Loucy (cell line): ENCODE measurements around the gene OLFM3.

Experiments
- H2AFZ ChIP-seq: fragments of 200-600 bp; sonication (generic); 2 replicates; pipeline ENCODE4 v1.6.0; 2016; ENCODE audit warnings: antibody characterized with exemption, mild to moderate bottlenecking, low read length, moderate library complexity
- H3F3A ChIP-seq: fragments of 200-600 bp; 2 replicates; pipeline ENCODE4 v1.6.0; 2016; ENCODE audit warnings: antibody characterized with exemption, low read depth, mild to moderate bottlenecking
- H3K27me3 ChIP-seq: fragments of 200-600 bp; sonication (generic); 2 replicates; pipeline ENCODE4 v1.6.1; 2014; ENCODE audit warnings: low read length, mild to moderate bottlenecking; ENCODE audit not compliant: insufficient read depth, poor library complexity, severe bottlenecking
- H3K36me3 ChIP-seq: fragments of 200-600 bp; sonication (generic); 2 replicates; pipeline ENCODE4 v1.6.1; 2016; ENCODE audit warnings: low read length; ENCODE audit not compliant: insufficient read depth
- H3K4me1 ChIP-seq: fragments of 200-600 bp; sonication (generic); 2 replicates; pipeline ENCODE4 v1.5.1; 2014; ENCODE audit warnings: low read length, mild to moderate bottlenecking; ENCODE audit not compliant: insufficient read depth, poor library complexity, severe bottlenecking
- H3K4me2 ChIP-seq: fragments of 200-600 bp; sonication (generic); 2 replicates; pipeline ENCODE4 v1.6.0; 2014; ENCODE audit warnings: antibody characterized with exemption, low read length, low read depth, mild to moderate bottlenecking; ENCODE audit not compliant: poor library complexity, severe bottlenecking
- H3K4me3 ChIP-seq: fragments of 200-600 bp; sonication (generic); 2 replicates; pipeline ENCODE4 v1.5.1; 2014; ENCODE audit warnings: low read length, mild to moderate bottlenecking, mixed read lengths; ENCODE audit not compliant: poor library complexity, severe bottlenecking
- H3K79me2 ChIP-seq: fragments of 200-600 bp; sonication (generic); 2 replicates; pipeline ENCODE4 v1.6.1; 2014; ENCODE audit warnings: low read length; ENCODE audit not compliant: insufficient read depth
- H3K9ac ChIP-seq: fragments of 200-600 bp; sonication (generic); 2 replicates; pipeline ENCODE4 v1.6.0; 2014; ENCODE audit warnings: mild to moderate bottlenecking, low read depth, low read length, moderate library complexity; ENCODE audit not compliant: poor library complexity, severe bottlenecking
- H3K9me2 ChIP-seq: fragments of 200-600 bp; sonication (generic); replicated peaks from 2 replicates; pipeline ENCODE4 v1.6.1; 2016; ENCODE audit warnings: low read depth, low read length, mixed read lengths
- H3K9me3 ChIP-seq: fragments of 200-600 bp; sonication (generic); 2 replicates; pipeline ENCODE4 v1.6.1; 2014; ENCODE audit warnings: mild to moderate bottlenecking, antibody characterized with exemption, low read length, low read depth; ENCODE audit not compliant: insufficient read depth
- H4K20me1 ChIP-seq: fragments of 200-600 bp; sonication (generic); 2 replicates; pipeline ENCODE4 v1.6.0; 2014; ENCODE audit warnings: antibody characterized with exemption, low read length, mild to moderate bottlenecking; ENCODE audit not compliant: insufficient read depth, poor library complexity, severe bottlenecking
- CTCF ChIP-seq: fragments of 200-600 bp; sonication (generic); conservative IDR thresholded peaks from 2 replicates; pipeline ENCODE4 v1.5.1; 2014; ENCODE audit warnings: mild to moderate bottlenecking, antibody characterized with exemption, low read length
- EZH2phosphoT487 ChIP-seq: fragments of 200-600 bp; IDR thresholded peaks from 2 replicates; pipeline ENCODE4 v1.6.1; 2018; ENCODE audit warnings: antibody characterized with exemption, mild to moderate bottlenecking, moderate library complexity, borderline replicate concordance

The OLFM3 gene

GRCh38 chr1:101995984-101996745, 561 bp downstream of the OLFM3 start:
- Histone ChIP-seq H3F3A (no peaks in the 10 kb centered on the region), H3K9me2 (no peaks in the 10 kb centered on the region), H3K4me1 (no peaks in the 10 kb centered on the region), H4K20me1 (no peaks in the 10 kb centered on the region), H2AFZ (no peak overlapping the region), H3K4me2 (no peak overlapping the region), H3K9me3 (no peaks in the 10 kb centered on the region), H3K4me3 (no peak overlapping the region), H3K36me3 (no peaks in the 10 kb centered on the region), H3K27me3 (no peaks in the 10 kb centered on the region), H3K9ac (no peak overlapping the region), H3K79me2 (no peaks in the 10 kb centered on the region)
- no peak for TF ChIP-seq EZH2phosphoT487
- no peak for TF ChIP-seq CTCF

GRCh38 chr1:101993710-101994109, 3.0 kb downstream of the OLFM3 start:
- no peak overlapping the region for H3K9ac ChIP-seq
- H3K4me3 ChIP-seq, result no peak overlapping the region
- no peak overlapping the region for H2AFZ ChIP-seq
- no peaks in the 10 kb centered on the region for H3K4me1 ChIP-seq
- H3K4me2 ChIP-seq, result no peak overlapping the region
- H3K9me2 ChIP-seq, result no peaks in the 10 kb centered on the region
- no peaks in the 10 kb centered on the region for H3F3A ChIP-seq
- TF ChIP-seq EZH2phosphoT487 (no peak), CTCF (peak; percentile 47)
- no peaks in the 10 kb centered on the region for H4K20me1 ChIP-seq
- H3K9me3 ChIP-seq, result no peaks in the 10 kb centered on the region
- no peaks in the 10 kb centered on the region for H3K79me2 ChIP-seq
- H3K27me3 ChIP-seq, result no peaks in the 10 kb centered on the region
- H3K36me3 ChIP-seq, result no peaks in the 10 kb centered on the region

- TF ChIP-seq CTCF, result no peak
- no peak for TF ChIP-seq EZH2phosphoT487
- no peaks in the 10 kb centered on the region for H3K36me3 ChIP-seq
- no peak overlapping the region for H3K9ac ChIP-seq
- H3K79me2 ChIP-seq, result no peaks in the 10 kb centered on the region
- no peaks in the 10 kb centered on the region for H4K20me1 ChIP-seq
- no peaks in the 10 kb centered on the region for H3K9me3 ChIP-seq
- H3K4me2 ChIP-seq, result no peak overlapping the region
- H3K9me2 ChIP-seq, result no peaks in the 10 kb centered on the region
- H3K4me1 ChIP-seq, result no peaks in the 10 kb centered on the region
- H3K27me3 ChIP-seq, result no peaks in the 10 kb centered on the region
- no peak overlapping the region for H2AFZ ChIP-seq
- no peaks in the 10 kb centered on the region for H3F3A ChIP-seq
- no peak overlapping the region for H3K4me3 ChIP-seq
Observed at GRCh38 chr1:101992821-101993575, 3.7 kb downstream of the OLFM3 start.
